ENCODE data around the gene MDFI.

MDFI gene

GRCh38 chr6:41648070-41648585 lies 9.9 kb downstream of the MDFI start:
- H3K9me3 Mint-ChIP-seq = no peaks in the 10 kb centered on the region
- DNase-seq = no peak

GRCh38 chr6:41648921-41649320 lies 10.7 kb downstream of the MDFI start:
- Mint-ChIP-seq H3K4me3 (no peak overlapping the region), H3K27me3 (peaks cover 23% of the 10 kb centered on the region)
- no peak for DNase-seq

More at GRCh38 chr6:41648070-41648585, 9.9 kb downstream of the MDFI start:
- Mint-ChIP-seq H3K27ac (no peak overlapping the region), H3K27me3 (peaks cover 26% of the 10 kb centered on the region), H3K4me1 (no peaks in the 10 kb centered on the region), H3K4me3 (no peak overlapping the region)
- ATAC-seq = no peak

DNA sequence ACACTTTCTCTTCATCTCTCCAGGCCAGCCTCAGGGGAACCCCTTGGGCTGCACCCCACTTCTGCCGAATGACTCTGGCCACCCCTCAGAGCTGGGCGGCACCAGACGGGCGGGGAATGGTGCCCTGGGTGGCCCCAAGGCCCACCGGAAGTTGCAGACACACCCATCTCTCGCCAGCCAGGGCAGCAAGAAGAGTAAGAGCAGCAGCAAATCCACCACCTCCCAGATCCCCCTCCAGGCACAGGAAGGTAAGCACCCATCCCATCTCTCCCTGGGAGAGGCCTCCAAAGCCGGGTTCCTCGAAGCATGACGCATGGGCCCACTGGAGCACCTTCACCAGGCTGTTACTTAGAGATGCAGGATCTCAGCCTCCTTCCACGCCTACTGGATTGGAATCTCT lies 11.3 kb downstream of the MDFI start:
- no peaks in the 10 kb centered on the region for H3K9me3 Mint-ChIP-seq
- no peak overlapping the region for H3K4me3 Mint-ChIP-seq
- H3K4me1 Mint-ChIP-seq = no peaks in the 10 kb centered on the region
- peaks cover 20% of the 10 kb centered on the region for H3K27me3 Mint-ChIP-seq
- no peak overlapping the region for H3K27ac Mint-ChIP-seq
- ATAC-seq (no peak), DNase-seq (no peak)

More at GRCh38 chr6:41648921-41649320, 10.7 kb downstream of the MDFI start:
- no peak for ATAC-seq
- H3K9me3 Mint-ChIP-seq = no peaks in the 10 kb centered on the region
- peak overlapping the region in 1 of 2 donors; percentile 77 for H3K27ac Mint-ChIP-seq
- H3K4me1 Mint-ChIP-seq = no peaks in the 10 kb centered on the region

- H3K9me3 Mint-ChIP-seq = no peaks in the 10 kb centered on the region
- no peak for DNase-seq
- H3K27me3 Mint-ChIP-seq = peaks cover 20% of the 10 kb centered on the region
- H3K27ac Mint-ChIP-seq = no peak overlapping the region
- ATAC-seq = no peak
- no peaks in the 10 kb centered on the region for H3K4me1 Mint-ChIP-seq
- no peak overlapping the region for H3K4me3 Mint-ChIP-seq
Observed at GRCh38 chr6:41650120-41650519, 11.9 kb downstream of the MDFI start.

GRCh38 chr6:41651246-41651961 lies 13.1 kb downstream of the MDFI start:
- Mint-ChIP-seq H3K27ac (no peak overlapping the region), H3K4me1 (no peaks in the 10 kb centered on the region), H3K27me3 (peaks cover 14% of the 10 kb centered on the region), H3K9me3 (no peaks in the 10 kb centered on the region), H3K4me3 (no peak overlapping the region)
- no peak for DNase-seq
- ATAC-seq = no peak

DNA sequence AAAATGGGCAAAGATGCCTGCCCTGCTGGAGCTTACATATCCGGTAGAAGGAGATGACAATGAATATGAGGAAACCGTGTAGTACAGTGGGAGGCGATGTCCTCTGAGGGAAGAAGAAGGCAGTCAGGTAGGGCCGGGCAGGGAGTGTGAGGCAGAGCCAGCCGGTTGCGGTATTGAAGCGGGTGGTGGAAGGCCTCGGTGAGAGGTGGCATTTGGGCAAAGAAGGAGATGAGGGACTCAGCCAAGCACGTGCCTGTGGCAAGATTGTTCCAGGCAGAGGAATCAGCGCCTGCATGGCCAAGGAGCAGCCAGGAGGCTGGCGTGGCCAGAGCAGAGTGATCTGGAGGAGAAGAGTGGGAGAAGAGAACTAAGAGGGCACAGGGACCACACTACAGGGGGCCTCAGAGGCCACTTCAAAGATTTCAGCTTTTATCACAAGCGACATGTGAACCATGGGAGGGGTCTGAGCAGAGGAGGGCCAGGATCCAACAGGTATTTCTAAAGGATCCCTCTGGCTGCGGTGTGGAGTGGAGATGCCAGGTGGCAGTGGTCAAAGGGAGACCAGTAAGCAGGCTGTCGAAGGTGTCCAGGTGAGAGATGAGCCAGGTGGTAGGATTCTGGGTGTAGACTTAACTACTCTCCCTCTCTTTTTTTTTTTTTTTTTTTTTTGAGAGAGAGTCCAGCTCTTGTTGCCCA lies 13.8 kb downstream of the MDFI start:
- no peak for DNase-seq
- no peak for ATAC-seq
- Mint-ChIP-seq H3K27me3 (peaks cover 18% of the 10 kb centered on the region), H3K27ac (no peak overlapping the region), H3K4me1 (no peaks in the 10 kb centered on the region), H3K4me3 (no peak overlapping the region), H3K9me3 (no peaks in the 10 kb centered on the region)

GRCh38 chr6:41652866-41653652 lies 14.8 kb downstream of the MDFI start:
- no peak for DNase-seq
- H3K27ac Mint-ChIP-seq = no peak overlapping the region

DNA sequence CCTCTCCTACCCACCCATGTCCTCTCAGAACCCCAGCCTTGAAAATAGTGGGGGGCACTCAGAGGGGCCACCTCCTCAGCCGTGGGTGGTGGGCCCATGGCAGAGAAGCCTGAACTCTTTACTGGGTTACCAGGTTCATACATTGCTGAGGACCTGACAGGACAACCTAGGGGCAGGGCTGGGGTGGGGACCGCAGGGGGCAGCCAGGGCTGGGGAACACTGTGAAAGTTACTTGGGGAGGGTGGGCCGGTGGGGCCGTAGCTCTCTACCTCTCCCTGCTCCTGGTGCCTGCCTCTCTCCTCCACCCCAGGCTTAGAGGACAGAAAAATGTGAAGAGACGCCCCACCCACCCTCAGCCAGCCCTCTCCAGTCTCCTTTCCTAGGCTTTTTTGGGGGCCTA lies 15.4 kb downstream of the MDFI start:
- Mint-ChIP-seq H3K4me3 (no peak overlapping the region), H3K27me3 (peaks cover 33% of the 10 kb centered on the region), H3K27ac (no peak overlapping the region), H3K4me1 (no peaks in the 10 kb centered on the region), H3K9me3 (no peaks in the 10 kb centered on the region)
- no peak for DNase-seq
- ATAC-seq = no peak

More at GRCh38 chr6:41652866-41653652, 14.8 kb downstream of the MDFI start:
- H3K27me3 Mint-ChIP-seq = peaks cover 27% of the 10 kb centered on the region
- ATAC-seq = no peak
- no peaks in the 10 kb centered on the region for H3K9me3 Mint-ChIP-seq
- no peaks in the 10 kb centered on the region for H3K4me1 Mint-ChIP-seq
- no peak overlapping the region for H3K4me3 Mint-ChIP-seq

DNA sequence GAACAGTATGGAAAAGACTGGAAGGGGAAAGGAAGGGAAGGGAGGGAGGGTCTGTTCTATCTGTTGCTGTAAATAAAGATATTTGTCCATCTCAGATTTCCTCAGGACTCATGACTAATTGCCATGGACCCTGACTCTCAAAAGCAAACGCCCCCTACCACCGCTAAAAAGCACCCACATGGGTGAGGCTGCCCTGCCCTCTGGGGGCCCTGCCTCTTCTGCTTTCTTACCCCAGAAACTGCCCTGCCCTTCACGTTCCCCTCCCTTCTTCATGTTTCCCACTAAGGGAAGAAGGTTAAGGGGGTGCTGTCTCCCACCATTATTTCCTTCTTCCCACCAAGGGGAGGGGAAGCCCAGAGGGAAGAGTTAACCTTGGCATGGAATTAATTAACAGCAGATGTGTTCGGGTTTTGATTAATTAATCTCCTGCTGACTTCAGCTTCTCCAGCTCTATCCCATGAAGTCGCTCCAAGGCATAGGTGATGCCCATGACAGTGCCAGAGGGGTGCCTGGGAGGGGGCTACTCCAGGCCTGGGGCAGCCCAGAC lies 16.0 kb downstream of the MDFI start:
- no peak overlapping the region for H3K27ac Mint-ChIP-seq
- H3K4me3 Mint-ChIP-seq = no peak overlapping the region
- no peaks in the 10 kb centered on the region for H3K4me1 Mint-ChIP-seq
- H3K9me3 Mint-ChIP-seq = no peaks in the 10 kb centered on the region
- ATAC-seq (no peak), DNase-seq (no peak)
- H3K27me3 Mint-ChIP-seq = peaks cover 39% of the 10 kb centered on the region

DNA sequence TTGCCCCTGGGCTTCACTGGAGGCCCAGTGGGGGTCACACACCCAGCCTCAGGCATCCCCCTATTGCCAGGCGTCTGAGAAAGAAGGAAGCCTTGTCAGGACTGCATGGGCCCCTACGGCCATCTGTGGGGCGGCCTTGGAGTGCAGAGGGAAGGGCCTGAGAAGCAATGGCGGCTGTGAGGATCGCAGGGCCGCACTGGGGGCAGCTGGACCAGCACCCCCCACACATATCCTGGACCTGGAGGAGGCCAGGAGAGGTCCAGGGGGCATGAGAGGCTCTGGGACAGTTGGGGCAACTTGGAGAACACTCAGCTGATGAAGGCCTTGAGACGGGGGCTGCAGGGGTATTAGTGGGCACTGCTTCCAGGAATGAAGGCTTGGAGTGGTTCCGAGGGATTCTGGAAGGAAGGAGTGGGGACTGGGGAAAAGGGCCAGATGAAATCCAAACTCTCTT lies 16.5 kb downstream of the MDFI start:
- DNase-seq (no peak), ATAC-seq (no peak)
- Mint-ChIP-seq H3K27me3 (peaks cover 40% of the 10 kb centered on the region), H3K9me3 (no peaks in the 10 kb centered on the region), H3K27ac (no peak overlapping the region), H3K4me1 (no peaks in the 10 kb centered on the region), H3K4me3 (no peak overlapping the region)

- no peak for DNase-seq
- no peak overlapping the region for H3K27ac Mint-ChIP-seq
- ATAC-seq = no peak
- H3K9me3 Mint-ChIP-seq = no peaks in the 10 kb centered on the region
- H3K4me1 Mint-ChIP-seq = no peaks in the 10 kb centered on the region
- H3K4me3 Mint-ChIP-seq = no peak overlapping the region
- peaks cover 44% of the 10 kb centered on the region for H3K27me3 Mint-ChIP-seq
Observed at GRCh38 chr6:41655176-41655575, 16.9 kb downstream of the MDFI start.

DNA sequence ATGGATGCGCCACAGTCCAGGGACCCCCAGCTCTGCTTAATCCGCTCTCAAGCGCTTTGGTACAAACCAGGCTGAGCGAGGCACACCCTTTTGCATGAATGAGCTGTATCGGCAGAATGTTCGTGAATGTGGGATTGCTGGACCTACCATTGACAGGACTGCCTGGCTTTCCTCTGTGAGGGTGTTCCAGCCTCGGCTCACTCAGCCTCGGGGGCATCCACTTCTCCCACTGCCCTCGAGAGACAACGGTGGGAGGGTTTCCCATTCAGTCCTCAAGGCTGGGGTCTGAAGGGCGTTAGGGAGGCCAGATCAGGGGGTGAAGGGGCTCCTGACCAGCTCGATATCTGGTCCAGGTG lies 17.4 kb downstream of the MDFI start:
- no peak for DNase-seq
- Mint-ChIP-seq H3K4me1 (no peaks in the 10 kb centered on the region), H3K9me3 (no peaks in the 10 kb centered on the region), H3K27me3 (peaks cover 48% of the 10 kb centered on the region), H3K4me3 (no peak overlapping the region), H3K27ac (no peak overlapping the region)
- ATAC-seq = no peak

- H3K27me3 Mint-ChIP-seq = peaks cover 53% of the 10 kb centered on the region
- H3K27ac Mint-ChIP-seq = no peak overlapping the region
- no peaks in the 10 kb centered on the region for H3K9me3 Mint-ChIP-seq
- no peak for DNase-seq
- H3K4me3 Mint-ChIP-seq = no peak overlapping the region
- no peaks in the 10 kb centered on the region for H3K4me1 Mint-ChIP-seq
- no peak for ATAC-seq
Observed at GRCh38 chr6:41656002-41656691, 17.9 kb downstream of the MDFI start.

DNA sequence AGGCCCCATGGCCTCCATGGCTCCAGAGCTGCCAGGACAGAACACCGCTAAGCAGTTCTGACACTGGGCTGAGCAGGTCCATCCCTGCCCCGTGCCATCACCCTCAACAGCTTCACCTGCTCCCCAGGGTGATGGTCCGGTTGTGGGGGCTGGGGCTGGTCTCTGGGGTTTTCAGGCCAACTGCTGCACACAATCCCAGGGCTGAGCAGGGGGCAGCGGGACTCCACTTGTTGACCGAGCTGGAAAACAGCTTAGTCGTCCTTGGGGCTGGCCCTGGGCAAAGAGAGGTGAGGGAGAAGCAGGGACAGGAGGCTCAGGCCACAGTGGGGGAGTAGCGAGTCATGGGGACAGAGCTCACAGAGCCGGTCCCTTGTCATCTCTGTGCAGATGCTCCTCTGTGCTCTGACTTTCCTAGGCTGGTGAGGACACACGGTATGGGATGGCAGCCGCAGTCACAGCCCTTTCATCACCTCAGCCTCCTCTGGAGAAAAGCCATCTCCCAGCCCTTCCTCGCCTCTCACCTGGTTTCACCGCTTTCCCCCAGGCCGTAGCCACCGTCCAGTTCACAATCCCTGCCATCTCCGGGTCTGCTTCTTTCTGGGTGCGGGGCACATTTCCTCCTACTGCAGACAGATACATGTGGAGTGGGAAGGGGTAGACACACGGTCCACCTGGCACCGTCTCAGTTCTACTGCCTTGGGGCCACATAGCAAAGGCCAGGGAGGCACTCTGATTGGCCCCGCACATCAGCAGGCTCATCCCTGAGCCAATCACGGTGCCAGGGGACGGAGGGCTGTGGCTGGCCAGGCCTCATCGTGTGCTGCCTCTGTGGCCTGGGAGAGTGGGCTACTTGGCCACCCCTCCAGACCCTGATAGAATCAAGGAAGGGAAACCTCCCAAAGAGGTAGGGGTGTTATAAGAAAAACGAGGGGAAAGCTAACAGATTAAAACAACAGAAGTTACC lies 19.1 kb downstream of the MDFI start:
- no peak overlapping the region for H3K27ac Mint-ChIP-seq
- DNase-seq = no peak
- H3K27me3 Mint-ChIP-seq = peaks cover 66% of the 10 kb centered on the region
- H3K4me3 Mint-ChIP-seq = no peak overlapping the region
- no peaks in the 10 kb centered on the region for H3K9me3 Mint-ChIP-seq
- no peaks in the 10 kb centered on the region for H3K4me1 Mint-ChIP-seq
- no peak for ATAC-seq

Measured in stimulated activated naive CD8-positive, alpha-beta T cell treated with anti-CD3 and anti-CD28 coated beads, Interleukin-15, amount 100 ng/mL, for 72 hours (primary cell).